HG02642 (cell line): ENCODE data around the gene B9D2.
"Not testable (repeated sequence)": the region's sequence is repeated elsewhere in the genome, so short reads cannot be mapped to it uniquely, and the experiment has no call there.

Experiments
- ATAC-seq: cut with Tn5 transposase; IDR thresholded peaks from one replicate; pipeline ENCODE4 v1.9.1; 2021; ENCODE audit warnings: mild to moderate bottlenecking; ENCODE audit not compliant: unreplicated experiment, poor library complexity

Gene B9D2

GRCh38 chr19:41363753-41364523, at the start of gene B9D2:
Gene B9D2 (minus strand): TSS chr19:41364149. CDS start chr19:41363519, 630 bp downstream.
- ATAC-seq, result peak; percentile 84

- no peak for ATAC-seq
Measured at GRCh38 chr19:41412953-41413352, 49.0 kb upstream of the B9D2 start.

- ATAC-seq, result no peak
Measured at GRCh38 chr19:41411968-41412265, 48.0 kb upstream of the B9D2 start.

GRCh38 chr19:41411100-41411967, 47.4 kb upstream of the B9D2 start:
- no peak for ATAC-seq

- no peak for ATAC-seq
Measured at GRCh38 chr19:41410336-41411054, 46.5 kb upstream of the B9D2 start.

- no peak for ATAC-seq
Measured at GRCh38 chr19:41409288-41409687, 45.3 kb upstream of the B9D2 start.

- not testable (repeated sequence) for ATAC-seq
Measured at GRCh38 chr19:41408846-41409245, 44.9 kb upstream of the B9D2 start.

GRCh38 chr19:41408256-41408655, 44.3 kb upstream of the B9D2 start:
- no peak for ATAC-seq

GRCh38 chr19:41407271-41407670, 43.3 kb upstream of the B9D2 start:
- no peak for ATAC-seq

- no peak for ATAC-seq
Measured at GRCh38 chr19:41405776-41406175, 41.8 kb upstream of the B9D2 start.

GRCh38 chr19:41403181-41403970, 39.4 kb upstream of the B9D2 start:
- ATAC-seq, result no peak

- ATAC-seq, result no peak
Measured at GRCh38 chr19:41402010-41402409, 38.1 kb upstream of the B9D2 start.

GRCh38 chr19:41401483-41401882, 37.5 kb upstream of the B9D2 start:
- no peak for ATAC-seq

- no peak for ATAC-seq
Measured at GRCh38 chr19:41399525-41399924, 35.6 kb upstream of the B9D2 start.

GRCh38 chr19:41399091-41399490, 35.1 kb upstream of the B9D2 start:
- no peak for ATAC-seq

- no peak for ATAC-seq
Measured at GRCh38 chr19:41398598-41398997, 34.6 kb upstream of the B9D2 start.

GRCh38 chr19:41398050-41398418, 34.1 kb upstream of the B9D2 start:
- no peak for ATAC-seq

GRCh38 chr19:41397086-41398049, 33.4 kb upstream of the B9D2 start, which contains the start of the genes BCKDHA and EXOSC5:
Gene BCKDHA (plus strand): TSS chr19:41397818. CDS start chr19:41397828, 10 bp downstream.
Gene EXOSC5 (minus strand): TSS chr19:41397359. CDS start chr19:41397328, 31 bp downstream.
- peak; percentile 92 for ATAC-seq

GRCh38 chr19:41395355-41395754, 31.4 kb upstream of the B9D2 start:
- ATAC-seq, result no peak
